HG02588 (cell line): ENCODE measurements around the gene TEX51.

Source experiments
- ATAC-seq: cut with Tn5 transposase; IDR thresholded peaks from one replicate; pipeline ENCODE4 v1.9.1; 2021; ENCODE audit warnings: mild to moderate bottlenecking, moderate library complexity; ENCODE audit not compliant: unreplicated experiment

The TEX51 gene

GRCh38 chr2:126911111-126911796 is 12.6 kb downstream of the TEX51 start:
- ATAC-seq: no peak

GRCh38 chr2:126912201-126912600 is 13.5 kb downstream of the TEX51 start:
- ATAC-seq: no peak

GRCh38 chr2:126913329-126913728 is 14.6 kb downstream of the TEX51 start:
- ATAC-seq: no peak

GRCh38 chr2:126913881-126914615 is 15.4 kb downstream of the TEX51 start:
- no peak for ATAC-seq

- ATAC-seq: no peak
Observed at GRCh38 chr2:126914811-126915500, 16.3 kb downstream of the TEX51 start.

- no peak for ATAC-seq
Observed at GRCh38 chr2:126915903-126916302, 17.2 kb downstream of the TEX51 start.

- no peak for ATAC-seq
Observed at GRCh38 chr2:126916744-126917143, 18.1 kb downstream of the TEX51 start.

GRCh38 chr2:126921066-126921465 is 22.4 kb downstream of the TEX51 start:
- no peak for ATAC-seq

GRCh38 chr2:126930970-126931590 is 32.4 kb downstream of the TEX51 start:
- ATAC-seq: no peak

- ATAC-seq: no peak
Observed at GRCh38 chr2:126932529-126932928, 33.8 kb downstream of the TEX51 start.

GRCh38 chr2:126932966-126933710 is 34.4 kb downstream of the TEX51 start:
- ATAC-seq: no peak

- no peak for ATAC-seq
Observed at GRCh38 chr2:126933711-126934091, 35.0 kb downstream of the TEX51 start.

- no peak for ATAC-seq
Observed at GRCh38 chr2:126934809-126935208, 36.1 kb downstream of the TEX51 start.

- ATAC-seq: no peak
Observed at GRCh38 chr2:126935774-126936173, 37.1 kb downstream of the TEX51 start.

- ATAC-seq: no peak
Observed at GRCh38 chr2:126936219-126936723, 37.6 kb downstream of the TEX51 start.

GRCh38 chr2:126940331-126940730 is 41.6 kb downstream of the TEX51 start:
- no peak for ATAC-seq

GRCh38 chr2:126942427-126943203 is 43.9 kb downstream of the TEX51 start:
- no peak for ATAC-seq

GRCh38 chr2:126943612-126944348 is 45.1 kb downstream of the TEX51 start:
- no peak for ATAC-seq

GRCh38 chr2:126945118-126945517 is 46.4 kb downstream of the TEX51 start:
- ATAC-seq: no peak
